GM12874 (cell line): ENCODE data around the gene CHRM1.

Source experiments
- TF ChIP-seq, protein P1 (sequence below): IDR thresholded peaks from 2 replicates; pipeline ENCODE4 v1.5.1; 2011; ENCODE audit warnings: low read depth, mild to moderate bottlenecking, control low read depth, low read length, moderate library complexity; ENCODE audit not compliant: insufficient read depth

Gene CHRM1

DNA sequence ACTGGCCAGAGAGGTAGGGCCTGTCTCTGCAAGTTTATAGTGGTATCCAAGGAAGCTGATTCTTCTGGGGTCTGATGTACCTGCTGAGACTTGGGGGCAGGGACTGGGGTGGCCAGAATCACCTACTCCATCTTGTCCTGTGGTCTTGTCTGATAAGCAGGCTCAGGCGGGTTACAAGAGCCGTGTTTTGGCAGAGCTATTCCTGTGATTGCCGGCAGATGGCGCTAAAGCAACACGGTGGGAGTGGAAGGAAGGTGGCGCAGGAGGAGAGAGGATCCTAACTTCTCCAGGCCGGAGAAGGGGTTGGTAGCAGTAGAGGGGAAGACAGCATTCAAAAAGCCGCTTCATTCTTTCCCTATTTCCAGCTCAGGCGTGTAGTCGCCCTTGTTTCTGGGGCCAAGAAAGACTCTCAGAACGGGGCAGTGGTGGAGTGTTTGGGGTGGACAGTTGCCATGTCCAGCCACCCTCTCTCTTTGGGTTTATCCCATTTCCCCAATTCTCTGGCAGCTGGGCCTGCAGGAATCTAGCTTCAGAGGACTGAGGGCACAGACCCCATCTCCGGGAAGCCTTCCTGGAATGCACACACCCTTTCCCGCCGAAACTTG, 15.1 kb downstream of the CHRM1 start:
- TF ChIP-seq, protein P1, sequence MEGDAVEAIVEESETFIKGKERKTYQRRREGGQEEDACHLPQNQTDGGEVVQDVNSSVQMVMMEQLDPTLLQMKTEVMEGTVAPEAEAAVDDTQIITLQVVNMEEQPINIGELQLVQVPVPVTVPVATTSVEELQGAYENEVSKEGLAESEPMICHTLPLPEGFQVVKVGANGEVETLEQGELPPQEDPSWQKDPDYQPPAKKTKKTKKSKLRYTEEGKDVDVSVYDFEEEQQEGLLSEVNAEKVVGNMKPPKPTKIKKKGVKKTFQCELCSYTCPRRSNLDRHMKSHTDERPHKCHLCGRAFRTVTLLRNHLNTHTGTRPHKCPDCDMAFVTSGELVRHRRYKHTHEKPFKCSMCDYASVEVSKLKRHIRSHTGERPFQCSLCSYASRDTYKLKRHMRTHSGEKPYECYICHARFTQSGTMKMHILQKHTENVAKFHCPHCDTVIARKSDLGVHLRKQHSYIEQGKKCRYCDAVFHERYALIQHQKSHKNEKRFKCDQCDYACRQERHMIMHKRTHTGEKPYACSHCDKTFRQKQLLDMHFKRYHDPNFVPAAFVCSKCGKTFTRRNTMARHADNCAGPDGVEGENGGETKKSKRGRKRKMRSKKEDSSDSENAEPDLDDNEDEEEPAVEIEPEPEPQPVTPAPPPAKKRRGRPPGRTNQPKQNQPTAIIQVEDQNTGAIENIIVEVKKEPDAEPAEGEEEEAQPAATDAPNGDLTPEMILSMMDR, result peak; percentile 99

DNA sequence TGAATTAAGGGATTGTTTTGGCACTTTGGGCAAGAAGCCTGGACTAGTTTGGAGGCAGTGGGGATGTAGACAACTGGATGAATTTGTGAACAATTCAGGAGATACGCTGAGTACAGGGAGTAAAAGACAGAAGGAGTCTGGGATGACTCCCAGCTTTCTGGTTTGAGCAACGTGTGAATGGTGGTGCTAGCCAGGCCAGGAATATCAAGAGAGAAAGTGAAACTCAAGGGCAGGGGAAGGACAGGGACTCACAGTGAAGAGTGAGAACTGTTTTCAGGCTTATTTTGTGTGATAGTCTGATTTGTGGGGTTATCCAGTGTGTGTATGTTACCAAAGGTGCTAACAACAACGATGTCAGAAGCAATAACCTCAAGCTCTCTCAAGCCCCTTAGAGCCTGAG, 15.9 kb downstream of the CHRM1 start:
- TF ChIP-seq, protein P1, result no peak

DNA sequence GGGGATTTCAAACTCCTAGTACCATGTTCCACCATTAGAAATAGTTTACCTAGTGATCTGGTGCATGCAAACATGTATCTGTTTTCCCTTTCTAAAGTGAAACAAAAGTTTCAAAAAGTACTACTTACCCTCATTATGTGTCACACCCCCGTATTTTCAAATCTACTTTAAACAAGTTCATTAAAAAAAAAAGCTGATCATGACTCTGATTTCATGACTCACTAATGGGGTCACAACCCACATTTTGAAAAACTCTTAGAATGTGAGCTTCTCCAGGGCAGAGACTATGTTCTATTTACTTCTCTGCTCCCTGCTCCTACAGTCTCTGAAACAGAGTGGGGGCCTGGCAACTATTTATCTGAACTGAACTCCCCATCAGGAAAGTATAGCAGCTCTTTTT, 18.2 kb downstream of the CHRM1 start:
- TF ChIP-seq, protein P1, result no peak

DNA sequence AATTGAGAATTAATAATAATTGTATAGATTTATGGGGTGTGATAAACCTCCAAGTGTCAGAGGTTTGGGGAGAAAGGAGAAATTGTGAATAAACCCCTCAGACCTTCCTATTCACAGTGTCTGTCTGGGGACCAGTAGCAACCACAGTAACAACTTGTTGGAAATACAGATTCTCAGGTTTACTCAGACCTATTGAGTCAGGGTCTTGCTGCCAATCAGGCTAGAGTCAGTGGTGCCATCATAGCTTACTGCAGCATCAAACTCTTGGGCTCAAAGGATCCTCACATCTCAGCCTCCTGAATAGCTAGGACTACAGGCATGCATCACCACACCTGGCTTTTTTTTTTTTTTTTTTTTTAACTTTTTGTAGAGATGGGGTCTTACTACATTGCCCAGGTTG, 23.1 kb downstream of the CHRM1 start:
- TF ChIP-seq, protein P1, result no peak

DNA sequence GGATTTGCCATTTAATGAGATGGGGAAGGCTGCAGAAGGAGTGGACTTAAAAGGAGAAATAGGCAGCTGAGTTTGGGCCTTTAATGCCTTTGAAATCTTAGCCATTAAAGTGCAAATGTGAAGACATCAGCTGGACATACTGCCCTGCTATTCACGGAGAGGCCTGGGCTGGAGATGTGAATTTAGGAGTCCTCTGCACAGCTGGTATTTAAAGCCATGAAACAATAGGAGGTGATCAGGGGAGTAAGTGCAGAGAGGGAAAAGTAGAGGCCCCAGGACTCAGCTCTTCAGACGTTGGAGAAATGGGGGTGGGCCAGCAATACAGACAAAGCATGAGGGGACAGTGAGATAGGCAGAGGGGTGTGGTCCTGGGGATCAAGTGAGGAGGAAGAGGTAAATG, 23.9 kb downstream of the CHRM1 start:
- TF ChIP-seq, protein P1, result no peak

DNA sequence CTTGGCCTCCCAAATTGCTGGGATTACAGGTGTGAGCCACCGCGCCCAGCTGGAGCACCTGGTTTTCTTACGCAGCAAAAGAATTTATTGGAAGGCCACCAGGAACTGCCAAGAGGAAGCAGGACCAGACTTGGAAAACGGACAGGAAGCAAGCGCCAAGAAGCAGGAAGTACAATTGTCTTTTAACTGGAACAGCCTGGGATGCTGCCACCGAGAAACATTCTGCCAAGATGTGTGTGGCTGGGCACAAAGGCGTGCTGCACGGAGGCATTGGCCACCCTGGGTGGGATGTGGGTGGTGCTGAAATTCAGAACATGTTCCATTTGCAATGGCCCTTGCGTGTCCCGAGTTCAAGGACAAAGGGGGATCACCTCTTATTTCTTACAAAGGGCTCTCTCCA, 25.1 kb downstream of the CHRM1 start:
- TF ChIP-seq, protein P1, result no peak

DNA sequence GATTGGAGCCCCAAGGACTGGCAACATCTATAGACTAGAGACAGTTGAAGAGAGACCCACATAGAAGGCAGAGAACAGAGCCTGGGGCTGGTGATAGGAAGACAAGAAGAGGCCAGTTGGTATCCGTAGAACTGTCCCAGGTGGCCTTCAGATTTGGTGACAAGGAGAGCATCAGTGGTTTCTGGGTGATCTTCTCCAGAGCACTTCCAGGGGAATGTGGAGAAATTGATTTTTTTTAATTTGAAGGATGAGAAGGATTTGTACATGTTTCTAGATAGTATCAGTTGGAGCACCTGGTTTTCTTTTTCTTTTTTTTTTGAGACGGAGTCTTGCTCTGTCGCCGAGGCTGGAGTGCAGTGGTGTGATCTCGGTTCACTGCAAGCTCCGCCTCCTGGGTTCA, 25.7 kb downstream of the CHRM1 start:
- TF ChIP-seq, protein P1, result no peak
